ENCODE results near the gene FNDC3A.

- no peak for TF ChIP-seq POLR2A (IDR thresholded peaks at IDR 0.05; ENCODE audit: low read depth)
- no peak for TF ChIP-seq CTCF (IDR thresholded peaks at IDR 0.05)
- TF ChIP-seq POLR2AphosphoS5 (IDR thresholded peaks at IDR 0.05), result no peak
- TF ChIP-seq EP300 (IDR thresholded peaks at IDR 0.05), result no peak
Measured at GRCh38 chr13:49082653-49083536, 107.2 kb downstream of the FNDC3A start.

Data from esophagus muscularis mucosa (tissue), 4 donors.